ENCODE results near the gene C19orf38. TPM values are rescaled to one million over a fixed set of nuclear protein-coding genes. Genes with fewer than 3 reads are reported as not detected.

C19orf38 gene
- total and polyA plus RNA-seq, 7 experiments from 2014 or later, result 1.4 to 50.5 (median 2.8) TPM

- ChIA-PET POLR2A (no interaction called here), CTCF (no interaction called here)
- Histone ChIP-seq H3K9me3 (ENCODE audit: control insufficient read depth in 2 of 3, low read length in 3 of 3) (no peaks in the 10 kb centered on the region), H3K27ac (ENCODE audit: low read depth, low read length) (peak overlapping the region; percentile 46), H3K4me3 (ENCODE audit: low read length) (no peak overlapping the region), H3K27me3 (ENCODE audit: control insufficient read depth in 2 of 2, insufficient read depth in 2 of 2, low read length in 2 of 2) (no peaks in the 10 kb centered on the region), H3K36me3 (ENCODE audit: control insufficient read depth in 2 of 3, insufficient read depth in 3 of 3, low read length in 3 of 3) (peaks cover 0 to 77% (median 11%) of the 10 kb centered on the region in 3 experiments), H3K4me1 (ENCODE audit: control insufficient read depth in 2 of 2, insufficient read depth in 2 of 2, low read length in 2 of 2) (peaks cover 0 to 26% of the 10 kb centered on the region in 2 donors)
- DNase-seq (peak in 1 of 9 donors; percentile 10), ATAC-seq (peak; percentile 40)
- peaks cover 10 to 34% (median 14%) of the 10 kb centered on the region in 7 donors for H3K4me1 Mint-ChIP-seq
- no peaks in the 10 kb centered on the region for H3K9me3 Mint-ChIP-seq
- peak overlapping the region in 5 of 10 donors; percentile 14 to 58 (median 29) for H3K4me3 Mint-ChIP-seq
- H3K27me3 Mint-ChIP-seq, result no peaks in the 10 kb centered on the region
- peaks cover 17 to 30% (median 21%) of the 10 kb centered on the region in 5 donors for H3K36me3 Mint-ChIP-seq
- peak overlapping the region; percentile 9 to 78 (median 42) for H3K27ac Mint-ChIP-seq
- intact Hi-C loops (cut with micrococcal nuclease), result no loop called here
These were observed 39.1 kb upstream of the C19orf38 start for GRCh38 chr19:10808937-10809649.

GRCh38 chr19:10809651-10810285 is 38.4 kb upstream of the C19orf38 start:
- Mint-ChIP-seq H3K9me3 (no peaks in the 10 kb centered on the region), H3K4me1 (peaks cover 10 to 35% (median 14%) of the 10 kb centered on the region in 7 donors), H3K27ac (peak overlapping the region in 4 of 9 donors; percentile 10 to 74 (median 55)), H3K36me3 (peaks cover 18 to 33% (median 24%) of the 10 kb centered on the region in 5 donors), H3K4me3 (peak overlapping the region in 1 of 10 donors; percentile 53), H3K27me3 (no peaks in the 10 kb centered on the region)
- intact Hi-C loops (cut with micrococcal nuclease), result no loop called here
- peak overlapping the region; percentile 46 for H3K27ac ChIP-seq (ENCODE audit: low read depth, low read length)
- H3K36me3 ChIP-seq (ENCODE audit: control insufficient read depth in 2 of 3, insufficient read depth in 3 of 3, low read length in 3 of 3), result peaks cover 0 to 74% (median 10%) of the 10 kb centered on the region in 3 experiments
- no peaks in the 10 kb centered on the region for H3K9me3 ChIP-seq (ENCODE audit: control insufficient read depth in 2 of 3, low read length in 3 of 3)
- no peak for DNase-seq
- ChIA-PET CTCF (no interaction called here), POLR2A (no interaction called here)
- peak; percentile 58 for ATAC-seq
- H3K27me3 ChIP-seq (ENCODE audit: control insufficient read depth in 2 of 2, insufficient read depth in 2 of 2, low read length in 2 of 2), result no peaks in the 10 kb centered on the region
- no peak overlapping the region for H3K4me3 ChIP-seq (ENCODE audit: low read length)
- H3K4me1 ChIP-seq (ENCODE audit: control insufficient read depth in 2 of 2, insufficient read depth in 2 of 2, low read length in 2 of 2), result peaks cover 0 to 29% of the 10 kb centered on the region in 2 donors

- peaks cover 10 to 35% (median 14%) of the 10 kb centered on the region in 7 donors for H3K4me1 Mint-ChIP-seq
- no peaks in the 10 kb centered on the region for H3K27me3 ChIP-seq (ENCODE audit: control insufficient read depth in 2 of 2, insufficient read depth in 2 of 2, low read length in 2 of 2)
- ATAC-seq, result no peak
- H3K36me3 ChIP-seq (ENCODE audit: control insufficient read depth in 2 of 3, insufficient read depth in 3 of 3, low read length in 3 of 3), result peaks cover 0 to 77% (median 10%) of the 10 kb centered on the region in 3 experiments
- H3K4me3 Mint-ChIP-seq, result no peak overlapping the region
- no peak overlapping the region for H3K27ac ChIP-seq (ENCODE audit: low read depth, low read length)
- H3K9me3 ChIP-seq (ENCODE audit: control insufficient read depth in 2 of 3, low read length in 3 of 3), result no peaks in the 10 kb centered on the region
- H3K36me3 Mint-ChIP-seq, result peaks cover 12 to 26% (median 20%) of the 10 kb centered on the region in 5 donors
- H3K9me3 Mint-ChIP-seq, result no peaks in the 10 kb centered on the region
- no peaks in the 10 kb centered on the region for H3K27me3 Mint-ChIP-seq
- H3K4me1 ChIP-seq (ENCODE audit: control insufficient read depth in 2 of 2, insufficient read depth in 2 of 2, low read length in 2 of 2), result peaks cover 0 to 40% of the 10 kb centered on the region in 2 donors
- ChIA-PET CTCF (no interaction called here), POLR2A (interaction anchor here (0.5 kb wide), 1 partner anchor 34 kb away, joined by 4 read pairs; no protein-coding TSS in a partner anchor)
- peak overlapping the region in 2 of 9 donors; percentile 15 to 42 for H3K27ac Mint-ChIP-seq
- intact Hi-C loops (cut with micrococcal nuclease), result no loop called here
- H3K4me3 ChIP-seq (ENCODE audit: low read length), result no peak overlapping the region
- DNase-seq, result no peak
These were observed 36.7 kb upstream of the C19orf38 start for GRCh38 chr19:10811391-10812111.

- Mint-ChIP-seq H3K4me1 (peaks cover 10 to 35% (median 14%) of the 10 kb centered on the region in 7 donors), H3K27me3 (no peaks in the 10 kb centered on the region), H3K27ac (peak overlapping the region in 2 of 9 donors; percentile 15 to 49), H3K9me3 (no peaks in the 10 kb centered on the region), H3K36me3 (peaks cover 12 to 26% (median 20%) of the 10 kb centered on the region in 5 donors), H3K4me3 (no peak overlapping the region)
- intact Hi-C loops (cut with micrococcal nuclease), result no loop called here
- ChIA-PET CTCF (no interaction called here), POLR2A (interaction anchor here (0.5 kb wide), 1 partner anchor 33 kb away, joined by 4 read pairs; no protein-coding TSS in a partner anchor)
- ATAC-seq (no peak), DNase-seq (no peak)
- Histone ChIP-seq H3K9me3 (ENCODE audit: control insufficient read depth in 2 of 3, low read length in 3 of 3) (no peaks in the 10 kb centered on the region), H3K36me3 (ENCODE audit: control insufficient read depth in 2 of 3, insufficient read depth in 3 of 3, low read length in 3 of 3) (peaks cover 0 to 83% (median 10%) of the 10 kb centered on the region in 3 experiments), H3K27me3 (ENCODE audit: control insufficient read depth in 2 of 2, insufficient read depth in 2 of 2, low read length in 2 of 2) (no peaks in the 10 kb centered on the region), H3K4me1 (ENCODE audit: control insufficient read depth in 2 of 2, insufficient read depth in 2 of 2, low read length in 2 of 2) (peaks cover 0 to 40% of the 10 kb centered on the region in 2 donors), H3K27ac (ENCODE audit: low read depth, low read length) (no peak overlapping the region), H3K4me3 (ENCODE audit: low read length) (no peak overlapping the region)
These were observed 36.0 kb upstream of the C19orf38 start for GRCh38 chr19:10812196-10812595.

GRCh38 chr19:10812902-10813404 is 35.3 kb upstream of the C19orf38 start:
- Mint-ChIP-seq H3K4me1 (peaks cover 10 to 33% (median 14%) of the 10 kb centered on the region in 7 donors), H3K36me3 (peaks cover 12 to 25% (median 20%) of the 10 kb centered on the region in 5 donors), H3K9me3 (no peaks in the 10 kb centered on the region), H3K27ac (peak overlapping the region in 6 of 9 donors; percentile 13 to 85 (median 38)), H3K4me3 (peak overlapping the region in 2 of 10 donors; percentile 21 to 23), H3K27me3 (no peaks in the 10 kb centered on the region)
- peaks cover 0 to 81% (median 10%) of the 10 kb centered on the region in 3 experiments for H3K36me3 ChIP-seq (ENCODE audit: control insufficient read depth in 2 of 3, insufficient read depth in 3 of 3, low read length in 3 of 3)
- intact Hi-C loops (cut with micrococcal nuclease), result no loop called here
- CTCF ChIA-PET, result no interaction called here
- DNase-seq, result no peak
- H3K4me1 ChIP-seq (ENCODE audit: control insufficient read depth in 2 of 2, insufficient read depth in 2 of 2, low read length in 2 of 2), result peaks cover 0 to 40% of the 10 kb centered on the region in 2 donors
- POLR2A ChIA-PET, result no interaction called here
- H3K9me3 ChIP-seq (ENCODE audit: control insufficient read depth in 2 of 3, low read length in 3 of 3), result no peaks in the 10 kb centered on the region
- ATAC-seq, result peak; percentile 82
- no peak overlapping the region for H3K4me3 ChIP-seq (ENCODE audit: low read length)
- H3K27ac ChIP-seq (ENCODE audit: low read depth, low read length), result no peak overlapping the region
- no peaks in the 10 kb centered on the region for H3K27me3 ChIP-seq (ENCODE audit: control insufficient read depth in 2 of 2, insufficient read depth in 2 of 2, low read length in 2 of 2)

GRCh38 chr19:10815007-10815536 is 33.1 kb upstream of the C19orf38 start:
- Mint-ChIP-seq H3K4me3 (no peak overlapping the region), H3K9me3 (no peaks in the 10 kb centered on the region), H3K27me3 (no peaks in the 10 kb centered on the region), H3K36me3 (peaks cover 0 to 22% (median 9%) of the 10 kb centered on the region in 5 donors), H3K4me1 (peaks cover 0 to 16% (median 0%) of the 10 kb centered on the region in 7 donors), H3K27ac (peak overlapping the region in 4 of 9 donors; percentile 0 to 50 (median 32))
- ATAC-seq (peak; percentile 33), DNase-seq (no peak)
- H3K27me3 ChIP-seq (ENCODE audit: control insufficient read depth in 2 of 2, insufficient read depth in 2 of 2, low read length in 2 of 2), result no peaks in the 10 kb centered on the region
- H3K36me3 ChIP-seq (ENCODE audit: control insufficient read depth in 2 of 3, insufficient read depth in 3 of 3, low read length in 3 of 3), result peaks cover 4 to 69% (median 12%) of the 10 kb centered on the region in 3 experiments
- intact Hi-C loops (cut with micrococcal nuclease), result no loop called here
- CTCF ChIA-PET, result no interaction called here
- H3K4me3 ChIP-seq (ENCODE audit: low read length), result no peak overlapping the region
- no peak overlapping the region for H3K27ac ChIP-seq (ENCODE audit: low read depth, low read length)
- H3K4me1 ChIP-seq (ENCODE audit: control insufficient read depth in 2 of 2, insufficient read depth in 2 of 2, low read length in 2 of 2), result peaks cover 0 to 26% of the 10 kb centered on the region in 2 donors
- H3K9me3 ChIP-seq (ENCODE audit: control insufficient read depth in 2 of 3, low read length in 3 of 3), result no peaks in the 10 kb centered on the region
- POLR2A ChIA-PET, result no interaction called here
